ENCODE measurements around the gene GSTO1. TPM values are rescaled to one million over a fixed set of nuclear protein-coding genes. Genes with fewer than 3 reads are reported as not detected.
"Not testable (repeated sequence)": the region's sequence is repeated elsewhere in the genome, so short reads cannot be mapped to it uniquely, and the experiment has no call there.

Gene GSTO1
- polyA plus RNA-seq, 1 donor from 2014 or later: 3.5 TPM

- TF ChIP-seq RAD21 (conservative IDR thresholded peaks at IDR 0.05): no peak
- TF ChIP-seq SMC3 (conservative IDR thresholded peaks at IDR 0.05; ENCODE audit: poor library complexity): no peak
- TF ChIP-seq EP300 (conservative IDR thresholded peaks at IDR 0.05; ENCODE audit: poor library complexity, severe bottlenecking): no peak
- TF ChIP-seq CTCF (IDR thresholded peaks at IDR 0.05; ENCODE audit: poor library complexity, severe bottlenecking): no peak
- TF ChIP-seq EZH2 (IDR thresholded peaks at IDR 0.05; ENCODE audit: borderline replicate concordance, insufficient read depth, low read length, poor library complexity, severe bottlenecking): no peak
- no peak for TF ChIP-seq POLR2AphosphoS5 (IDR thresholded peaks at IDR 0.05)
- TF ChIP-seq MXI1 (conservative IDR thresholded peaks at IDR 0.05; ENCODE audit: poor library complexity, severe bottlenecking): no peak
- Histone ChIP-seq H4K20me1 (ENCODE audit: insufficient read depth) (no peaks in the 10 kb centered on the region), H3K9ac (ENCODE audit: low read length) (no peak overlapping the region), H2AFZ (ENCODE audit: low read depth, low read length) (no peak overlapping the region), H3K36me3 (ENCODE audit: insufficient read depth, low read length) (no peaks in the 10 kb centered on the region), H3K27ac (ENCODE audit: low read length) (no peak overlapping the region), H3K4me3 (ENCODE audit: low read length) (no peak overlapping the region), H3K4me2 (ENCODE audit: low read length) (no peak overlapping the region), H3K9me3 (ENCODE audit: low read length) (no peaks in the 10 kb centered on the region), H3K79me2 (replicated peaks; ENCODE audit: insufficient read depth, low read length) (no peaks in the 10 kb centered on the region), H3K9me2 (ENCODE audit: insufficient read depth, low read length) (no peaks in the 10 kb centered on the region), H3K27me3 (ENCODE audit: insufficient read depth, low read depth, low read length) (no peaks in the 10 kb centered on the region), H3F3A (ENCODE audit: insufficient read depth, low read length, poor library complexity, severe bottlenecking) (no peaks in the 10 kb centered on the region)
These were observed 7.1 kb upstream of the GSTO1 start for GRCh38 chr10:104247513-104248146.

GRCh38 chr10:104248931-104249330 lies 5.8 kb upstream of the GSTO1 start:
- H4K20me1 ChIP-seq (ENCODE audit: insufficient read depth); H3F3A ChIP-seq (ENCODE audit: insufficient read depth, low read length, poor library complexity, severe bottlenecking); H3K4me2 ChIP-seq (ENCODE audit: low read length); H3K27ac ChIP-seq (ENCODE audit: low read length); H3K4me3 ChIP-seq (ENCODE audit: low read length); H3K36me3 ChIP-seq (ENCODE audit: insufficient read depth, low read length); H3K79me2 ChIP-seq (replicated peaks; ENCODE audit: insufficient read depth, low read length); H3K9ac ChIP-seq (ENCODE audit: low read length); H3K9me2 ChIP-seq (ENCODE audit: insufficient read depth, low read length); H3K27me3 ChIP-seq (ENCODE audit: insufficient read depth, low read depth, low read length); H2AFZ ChIP-seq (ENCODE audit: low read depth, low read length); H3K9me3 ChIP-seq (ENCODE audit: low read length): not testable (repeated sequence)

GRCh38 chr10:104250371-104250770 lies 4.3 kb upstream of the GSTO1 start:
- TF ChIP-seq REST (IDR thresholded peaks at IDR 0.05; ENCODE audit: borderline replicate concordance) (no peak), TAF1 (IDR thresholded peaks at IDR 0.05; ENCODE audit: low read depth) (no peak), SMC3 (conservative IDR thresholded peaks at IDR 0.05; ENCODE audit: poor library complexity) (no peak), EP300 (conservative IDR thresholded peaks at IDR 0.05; ENCODE audit: poor library complexity, severe bottlenecking) (no peak), MXI1 (conservative IDR thresholded peaks at IDR 0.05; ENCODE audit: poor library complexity, severe bottlenecking) (no peak), RAD21 (conservative IDR thresholded peaks at IDR 0.05) (no peak), EZH2 (IDR thresholded peaks at IDR 0.05; ENCODE audit: borderline replicate concordance, insufficient read depth, low read length, poor library complexity, severe bottlenecking) (no peak), POLR2AphosphoS5 (IDR thresholded peaks at IDR 0.05) (no peak), CTCF (IDR thresholded peaks at IDR 0.05; ENCODE audit: poor library complexity, severe bottlenecking) (no peak)
- no peak overlapping the region for H3K27ac ChIP-seq (ENCODE audit: low read length)
- H3K4me2 ChIP-seq (ENCODE audit: low read length): no peak overlapping the region
- no peak overlapping the region for H3K4me3 ChIP-seq (ENCODE audit: low read length)
- H3K9me3 ChIP-seq (ENCODE audit: low read length): no peaks in the 10 kb centered on the region
- H3F3A ChIP-seq (ENCODE audit: insufficient read depth, low read length, poor library complexity, severe bottlenecking): no peaks in the 10 kb centered on the region
- no peak overlapping the region for H2AFZ ChIP-seq (ENCODE audit: low read depth, low read length)
- no peaks in the 10 kb centered on the region for H4K20me1 ChIP-seq (ENCODE audit: insufficient read depth)
- H3K9me2 ChIP-seq (ENCODE audit: insufficient read depth, low read length): no peaks in the 10 kb centered on the region
- H3K9ac ChIP-seq (ENCODE audit: low read length): no peak overlapping the region
- H3K27me3 ChIP-seq (ENCODE audit: insufficient read depth, low read depth, low read length): peaks cover 23% of the 10 kb centered on the region
- no peaks in the 10 kb centered on the region for H3K79me2 ChIP-seq (replicated peaks; ENCODE audit: insufficient read depth, low read length)
- no peaks in the 10 kb centered on the region for H3K36me3 ChIP-seq (ENCODE audit: insufficient read depth, low read length)

Data from neural cell (in vitro differentiated cells).